GM20000 (cell line): ENCODE measurements around the gene C4orf50.

Experiments used
- DNase-seq: peaks from one replicate; pipeline ENCODE4 v3.0.0; 2012; ENCODE audit warnings: low spot score
- CTCF ChIP-seq: IDR thresholded peaks from 2 replicates; pipeline ENCODE4 v1.5.1; 2012; ENCODE audit warnings: mild to moderate bottlenecking, control low read depth; ENCODE audit errors: extremely low read depth, missing control alignments

Gene C4orf50

GRCh38 chr4:5908876-5909427 lies 109.3 kb downstream of the C4orf50 start:
- no peak for TF ChIP-seq CTCF

GRCh38 chr4:5906191-5906590 lies 112.0 kb downstream of the C4orf50 start:
- no peak for TF ChIP-seq CTCF
- no peak for DNase-seq

More at GRCh38 chr4:5908876-5909427, 109.3 kb downstream of the C4orf50 start:
- no peak for DNase-seq

- DNase-seq, result no peak
- no peak for TF ChIP-seq CTCF
These were observed 112.5 kb downstream of the C4orf50 start for GRCh38 chr4:5905714-5906113.

GRCh38 chr4:5900844-5901243 lies 117.4 kb downstream of the C4orf50 start:
- TF ChIP-seq CTCF, result no peak
- DNase-seq, result no peak

GRCh38 chr4:5899881-5900280 lies 118.3 kb downstream of the C4orf50 start:
- no peak for TF ChIP-seq CTCF
- no peak for DNase-seq

- DNase-seq, result no peak
- TF ChIP-seq CTCF, result no peak
These were observed 118.8 kb downstream of the C4orf50 start for GRCh38 chr4:5899396-5899795.

- no peak for TF ChIP-seq CTCF
- DNase-seq, result no peak
These were observed 120.6 kb downstream of the C4orf50 start for GRCh38 chr4:5897674-5898073.
